ENCODE measurements around the gene ITGBL1. TPM values are rescaled to one million over a fixed set of nuclear protein-coding genes. Genes with fewer than 3 reads are reported as not detected.

Gene ITGBL1
- total RNA-seq, 2 donors from 2014 or later: not detected

DNA sequence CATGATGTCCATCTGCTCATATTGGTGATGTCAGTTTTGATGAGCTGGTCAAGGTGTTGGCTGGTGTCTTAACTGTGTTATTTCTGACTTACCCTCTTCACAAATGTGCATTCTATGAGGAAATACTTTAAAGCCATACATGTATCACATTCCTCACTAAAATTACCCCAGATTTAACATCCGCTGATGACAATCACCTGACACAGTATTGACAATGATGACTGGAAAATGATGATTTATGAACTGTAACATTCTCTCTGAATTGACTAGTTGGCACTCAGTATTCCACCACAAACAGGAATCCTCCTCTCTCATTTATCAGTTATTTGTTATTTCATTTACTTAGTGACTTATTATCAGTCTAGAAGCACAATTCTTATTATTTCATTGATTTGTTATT, 117.3 kb downstream of the ITGBL1 start:
- no peak for ATAC-seq
- H3K27me3 Mint-ChIP-seq: peaks cover 5% of the 10 kb centered on the region
- H3K36me3 Mint-ChIP-seq (ENCODE audit: low read depth): peaks cover 3% of the 10 kb centered on the region
- H3K4me1 Mint-ChIP-seq: peaks cover 5% of the 10 kb centered on the region
- H3K9me3 ChIP-seq (ENCODE audit: control insufficient read depth, low read length, poor library complexity, severe bottlenecking): no peaks in the 10 kb centered on the region
- no peak overlapping the region for H3K27ac Mint-ChIP-seq
- DNase-seq: no peak
- H3K4me3 Mint-ChIP-seq: no peak overlapping the region

GRCh38 chr13:101570410-101570809, 117.9 kb downstream of the ITGBL1 start:
- Mint-ChIP-seq H3K4me3 (no peak overlapping the region), H3K27me3 (peaks cover 5% of the 10 kb centered on the region), H3K4me1 (peaks cover 5% of the 10 kb centered on the region), H3K36me3 (ENCODE audit: low read depth) (peaks cover 3% of the 10 kb centered on the region), H3K27ac (no peak overlapping the region)
- ATAC-seq (no peak), DNase-seq (no peak)
- H3K9me3 ChIP-seq (ENCODE audit: control insufficient read depth, low read length, poor library complexity, severe bottlenecking): no peaks in the 10 kb centered on the region

- no peak overlapping the region for H3K4me3 Mint-ChIP-seq
- no peaks in the 10 kb centered on the region for H3K9me3 ChIP-seq (ENCODE audit: control insufficient read depth, low read length, poor library complexity, severe bottlenecking)
- DNase-seq: no peak
- peaks cover 18% of the 10 kb centered on the region for H3K27me3 Mint-ChIP-seq
- no peak for ATAC-seq
- no peak overlapping the region for H3K27ac Mint-ChIP-seq
- H3K4me1 Mint-ChIP-seq: peaks cover 5% of the 10 kb centered on the region
- peaks cover 3% of the 10 kb centered on the region for H3K36me3 Mint-ChIP-seq (ENCODE audit: low read depth)
Observed at GRCh38 chr13:101572456-101572855, 120.0 kb downstream of the ITGBL1 start.

GRCh38 chr13:101575581-101575980, 123.1 kb downstream of the ITGBL1 start:
- Mint-ChIP-seq H3K4me1 (peaks cover 5% of the 10 kb centered on the region), H3K27me3 (peaks cover 18% of the 10 kb centered on the region), H3K4me3 (no peak overlapping the region), H3K27ac (no peak overlapping the region), H3K36me3 (ENCODE audit: low read depth) (peaks cover 3% of the 10 kb centered on the region)
- DNase-seq: no peak
- ATAC-seq: no peak
- H3K9me3 ChIP-seq (ENCODE audit: control insufficient read depth, low read length, poor library complexity, severe bottlenecking): no peaks in the 10 kb centered on the region

- H3K9me3 ChIP-seq (ENCODE audit: control insufficient read depth, low read length, poor library complexity, severe bottlenecking): no peaks in the 10 kb centered on the region
- Mint-ChIP-seq H3K36me3 (ENCODE audit: low read depth) (peaks cover 3% of the 10 kb centered on the region), H3K27ac (no peak overlapping the region), H3K27me3 (peaks cover 18% of the 10 kb centered on the region), H3K4me3 (no peak overlapping the region), H3K4me1 (peaks cover 5% of the 10 kb centered on the region)
- ATAC-seq (no peak), DNase-seq (no peak)
Observed at GRCh38 chr13:101576455-101576854, 124.0 kb downstream of the ITGBL1 start.

- H3K9me3 ChIP-seq (ENCODE audit: control insufficient read depth, low read length, poor library complexity, severe bottlenecking): no peaks in the 10 kb centered on the region
- Mint-ChIP-seq H3K4me1 (peaks cover 5% of the 10 kb centered on the region), H3K27ac (no peak overlapping the region), H3K27me3 (peaks cover 18% of the 10 kb centered on the region), H3K4me3 (no peak overlapping the region), H3K36me3 (ENCODE audit: low read depth) (peaks cover 3% of the 10 kb centered on the region)
- no peak for ATAC-seq
- DNase-seq: no peak
Observed at GRCh38 chr13:101576977-101577376, 124.5 kb downstream of the ITGBL1 start.

GRCh38 chr13:101579281-101579802, 126.9 kb downstream of the ITGBL1 start:
- Mint-ChIP-seq H3K27me3 (peaks cover 25% of the 10 kb centered on the region), H3K36me3 (ENCODE audit: low read depth) (peaks cover 3% of the 10 kb centered on the region), H3K4me1 (no peaks in the 10 kb centered on the region), H3K4me3 (no peak overlapping the region), H3K27ac (no peak overlapping the region)
- ATAC-seq: no peak
- no peak for DNase-seq
- H3K9me3 ChIP-seq (ENCODE audit: control insufficient read depth, low read length, poor library complexity, severe bottlenecking): no peaks in the 10 kb centered on the region

DNA sequence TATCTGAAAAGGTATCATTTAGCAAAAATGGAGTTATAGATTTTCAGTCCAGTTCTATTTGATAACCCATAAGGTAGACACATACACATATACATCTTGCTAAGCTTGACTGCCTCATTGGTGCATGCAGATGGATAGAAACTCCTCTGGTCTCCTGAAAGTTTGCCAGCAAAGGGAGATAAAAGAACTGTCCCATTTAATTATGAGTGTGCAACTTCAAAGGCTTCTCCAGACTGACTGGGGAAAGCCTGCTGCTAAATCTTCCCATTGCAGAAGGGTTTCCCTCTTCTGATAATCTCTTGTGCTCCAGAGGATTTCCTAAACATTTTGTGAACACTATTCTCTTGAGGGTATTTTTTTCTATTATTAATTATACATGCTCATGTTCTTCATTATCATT, 131.9 kb downstream of the ITGBL1 start:
- H3K9me3 ChIP-seq (ENCODE audit: control insufficient read depth, low read length, poor library complexity, severe bottlenecking): no peaks in the 10 kb centered on the region
- peaks cover 30% of the 10 kb centered on the region for H3K27me3 Mint-ChIP-seq
- peaks cover 6% of the 10 kb centered on the region for H3K36me3 Mint-ChIP-seq (ENCODE audit: low read depth)
- ATAC-seq: no peak
- H3K27ac Mint-ChIP-seq: no peak overlapping the region
- no peak overlapping the region for H3K4me3 Mint-ChIP-seq
- no peak for DNase-seq
- no peaks in the 10 kb centered on the region for H3K4me1 Mint-ChIP-seq

DNA sequence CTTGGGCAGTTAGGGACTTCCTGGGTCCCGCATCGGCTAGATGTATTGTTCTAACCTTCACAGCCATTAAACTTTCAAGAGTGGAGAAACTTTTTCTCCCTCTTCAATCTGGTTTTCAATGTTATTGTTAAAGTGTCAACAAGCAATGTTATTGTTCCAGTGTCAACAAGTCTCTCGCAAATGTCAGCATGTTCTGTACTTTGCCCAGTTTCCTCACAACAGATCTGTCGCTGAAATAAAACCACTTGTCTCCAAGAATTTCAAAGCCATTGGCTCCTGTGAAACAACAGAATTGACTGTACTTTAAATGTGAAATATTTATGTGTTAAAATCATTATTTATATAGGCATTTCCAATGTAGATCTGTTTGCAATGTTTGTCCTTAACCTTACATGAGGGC, 138.0 kb downstream of the ITGBL1 start:
- ATAC-seq (no peak), DNase-seq (no peak)
- Mint-ChIP-seq H3K4me1 (no peaks in the 10 kb centered on the region), H3K27me3 (peaks cover 18% of the 10 kb centered on the region), H3K36me3 (ENCODE audit: low read depth) (peaks cover 4% of the 10 kb centered on the region), H3K4me3 (no peak overlapping the region), H3K27ac (no peak overlapping the region)
- no peaks in the 10 kb centered on the region for H3K9me3 ChIP-seq (ENCODE audit: control insufficient read depth, low read length, poor library complexity, severe bottlenecking)

- H3K27ac Mint-ChIP-seq: no peak overlapping the region
- H3K36me3 Mint-ChIP-seq (ENCODE audit: low read depth): no peaks in the 10 kb centered on the region
- no peaks in the 10 kb centered on the region for H3K4me1 Mint-ChIP-seq
- H3K4me3 Mint-ChIP-seq: no peak overlapping the region
- no peak for DNase-seq
- no peaks in the 10 kb centered on the region for H3K27me3 Mint-ChIP-seq
- ATAC-seq: no peak
- H3K9me3 ChIP-seq (ENCODE audit: control insufficient read depth, low read length, poor library complexity, severe bottlenecking): no peaks in the 10 kb centered on the region
Observed at GRCh38 chr13:101594936-101595335, 142.5 kb downstream of the ITGBL1 start.

GRCh38 chr13:101596803-101597202, 144.3 kb downstream of the ITGBL1 start:
- no peak for DNase-seq
- Mint-ChIP-seq H3K4me1 (no peaks in the 10 kb centered on the region), H3K36me3 (ENCODE audit: low read depth) (no peaks in the 10 kb centered on the region), H3K27me3 (no peaks in the 10 kb centered on the region), H3K4me3 (no peak overlapping the region), H3K27ac (no peak overlapping the region)
- no peak for ATAC-seq
- no peaks in the 10 kb centered on the region for H3K9me3 ChIP-seq (ENCODE audit: control insufficient read depth, low read length, poor library complexity, severe bottlenecking)

- no peaks in the 10 kb centered on the region for H3K9me3 ChIP-seq (ENCODE audit: control insufficient read depth, low read length, poor library complexity, severe bottlenecking)
- H3K4me1 Mint-ChIP-seq: no peaks in the 10 kb centered on the region
- DNase-seq (no peak), ATAC-seq (no peak)
- H3K27ac Mint-ChIP-seq: no peak overlapping the region
- no peak overlapping the region for H3K4me3 Mint-ChIP-seq
- peaks cover 24% of the 10 kb centered on the region for H3K27me3 Mint-ChIP-seq
- H3K36me3 Mint-ChIP-seq (ENCODE audit: low read depth): peaks cover 3% of the 10 kb centered on the region
Observed at GRCh38 chr13:101611491-101612475, 159.3 kb downstream of the ITGBL1 start.

DNA sequence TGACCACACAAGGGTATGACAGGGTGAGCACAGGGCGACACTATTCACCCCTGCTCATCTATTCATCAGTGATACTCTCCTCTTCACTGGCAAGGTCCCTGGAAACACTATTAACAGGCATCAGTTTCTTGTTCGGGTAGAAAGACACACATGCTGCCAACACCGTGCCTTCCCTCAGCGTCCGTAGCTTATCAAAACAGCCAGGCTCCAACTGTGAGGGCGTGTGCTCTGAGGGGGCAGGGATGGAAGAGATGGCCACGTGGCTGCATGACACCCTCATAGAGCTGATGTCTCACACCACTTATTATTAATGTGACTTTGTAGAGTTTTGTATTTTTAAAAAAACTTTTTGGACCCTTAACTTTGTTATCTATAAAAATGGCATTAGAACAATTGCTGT, 160.3 kb downstream of the ITGBL1 start:
- no peaks in the 10 kb centered on the region for H3K9me3 ChIP-seq (ENCODE audit: control insufficient read depth, low read length, poor library complexity, severe bottlenecking)
- Mint-ChIP-seq H3K4me1 (no peaks in the 10 kb centered on the region), H3K27ac (no peak overlapping the region), H3K4me3 (no peak overlapping the region), H3K36me3 (ENCODE audit: low read depth) (peaks cover 3% of the 10 kb centered on the region), H3K27me3 (peaks cover 24% of the 10 kb centered on the region)
- DNase-seq (no peak), ATAC-seq (no peak)

GRCh38 chr13:101614491-101614890, 162.0 kb downstream of the ITGBL1 start:
- Mint-ChIP-seq H3K36me3 (ENCODE audit: low read depth) (peaks cover 3% of the 10 kb centered on the region), H3K4me1 (peaks cover 6% of the 10 kb centered on the region), H3K27ac (no peak overlapping the region), H3K4me3 (no peak overlapping the region), H3K27me3 (peaks cover 24% of the 10 kb centered on the region)
- H3K9me3 ChIP-seq (ENCODE audit: control insufficient read depth, low read length, poor library complexity, severe bottlenecking): no peaks in the 10 kb centered on the region
- DNase-seq (no peak), ATAC-seq (no peak)

Data from T-helper 17 cell (primary cell).